ENCODE measurements around the gene ARHGAP22.

The ARHGAP22 gene

GRCh38 chr10:48607356-48608278 is 2.7 kb upstream of the ARHGAP22 start:
- no peak for DNase-seq (ENCODE audit: low read depth in 2 of 2)

DNA sequence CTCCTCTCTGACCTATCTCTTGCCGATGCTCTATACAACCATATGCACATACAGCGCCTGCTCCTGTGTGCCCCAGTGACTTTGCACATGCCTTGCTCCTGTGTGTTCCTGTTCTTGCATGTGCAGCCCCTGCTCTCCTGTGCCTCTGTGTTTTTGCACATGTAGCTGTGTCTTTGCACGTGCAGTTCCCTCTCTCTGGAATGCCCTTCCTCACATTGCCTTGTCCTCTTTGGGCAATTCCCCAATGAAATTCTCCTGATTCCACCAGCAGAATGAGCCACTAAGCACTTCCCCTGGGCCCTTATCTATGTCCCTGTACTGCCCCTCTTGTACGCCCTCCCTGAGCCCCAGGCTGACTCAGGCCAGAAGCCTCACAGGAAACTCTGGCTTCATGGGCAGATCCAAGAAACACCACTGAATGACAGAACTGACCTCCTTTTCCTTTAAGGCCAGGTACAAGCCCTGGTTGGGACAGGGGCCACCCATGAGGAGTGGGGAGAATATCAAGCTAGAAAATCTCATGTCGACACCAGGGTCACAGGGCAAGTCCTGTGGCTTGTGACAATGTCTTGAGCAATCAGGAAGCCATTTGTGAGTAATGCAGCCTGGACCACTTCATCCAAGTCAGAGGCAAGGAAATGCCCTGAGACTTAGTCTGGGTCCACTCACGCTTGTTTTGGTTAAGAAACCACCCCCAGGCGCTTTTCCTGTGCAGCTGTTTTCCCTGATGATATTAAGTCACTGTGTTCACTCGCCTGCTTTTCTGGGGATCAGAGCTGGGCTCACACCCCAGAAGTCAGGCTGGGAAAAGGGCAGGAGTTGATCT is 1.9 kb upstream of the ARHGAP22 start:
- DNase-seq (ENCODE audit: low read depth in 2 of 2): no peak

DNA sequence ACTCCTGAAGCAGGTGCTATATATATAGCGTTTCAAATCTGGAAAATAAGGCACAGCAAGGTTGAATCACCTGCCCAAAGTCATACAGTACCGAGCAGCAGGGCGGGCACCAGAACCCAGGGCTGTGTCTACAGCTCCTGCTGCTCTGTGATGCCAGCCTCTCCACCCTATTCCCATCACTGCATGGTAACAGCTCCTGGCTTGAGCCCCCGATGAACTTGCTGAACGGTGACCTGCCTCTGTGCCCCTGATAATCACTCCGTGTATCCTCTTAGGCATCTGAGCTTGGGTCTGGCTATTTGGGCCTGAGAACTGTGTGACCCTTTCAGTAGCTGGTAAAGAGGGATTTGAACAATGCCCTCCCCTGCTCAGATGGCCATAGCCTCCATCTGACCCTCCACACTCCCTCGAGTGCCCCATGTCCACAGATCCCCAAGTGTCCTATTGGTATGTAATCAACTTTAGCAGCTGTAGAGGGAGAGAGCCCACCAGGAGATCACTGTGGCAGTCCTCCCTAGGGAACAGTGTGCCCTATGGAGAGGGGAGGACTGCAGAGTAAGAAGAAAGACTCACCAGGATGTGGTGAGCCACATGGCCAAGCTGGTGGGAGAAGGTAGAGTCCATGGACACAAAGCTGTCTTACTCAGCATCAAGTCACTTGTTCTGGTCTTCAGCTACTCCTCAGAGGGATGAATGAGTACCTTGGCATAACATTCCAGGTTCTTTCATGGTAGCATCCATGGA is 1.1 kb upstream of the ARHGAP22 start:
- DNase-seq (ENCODE audit: low read depth in 2 of 2): no peak

DNA sequence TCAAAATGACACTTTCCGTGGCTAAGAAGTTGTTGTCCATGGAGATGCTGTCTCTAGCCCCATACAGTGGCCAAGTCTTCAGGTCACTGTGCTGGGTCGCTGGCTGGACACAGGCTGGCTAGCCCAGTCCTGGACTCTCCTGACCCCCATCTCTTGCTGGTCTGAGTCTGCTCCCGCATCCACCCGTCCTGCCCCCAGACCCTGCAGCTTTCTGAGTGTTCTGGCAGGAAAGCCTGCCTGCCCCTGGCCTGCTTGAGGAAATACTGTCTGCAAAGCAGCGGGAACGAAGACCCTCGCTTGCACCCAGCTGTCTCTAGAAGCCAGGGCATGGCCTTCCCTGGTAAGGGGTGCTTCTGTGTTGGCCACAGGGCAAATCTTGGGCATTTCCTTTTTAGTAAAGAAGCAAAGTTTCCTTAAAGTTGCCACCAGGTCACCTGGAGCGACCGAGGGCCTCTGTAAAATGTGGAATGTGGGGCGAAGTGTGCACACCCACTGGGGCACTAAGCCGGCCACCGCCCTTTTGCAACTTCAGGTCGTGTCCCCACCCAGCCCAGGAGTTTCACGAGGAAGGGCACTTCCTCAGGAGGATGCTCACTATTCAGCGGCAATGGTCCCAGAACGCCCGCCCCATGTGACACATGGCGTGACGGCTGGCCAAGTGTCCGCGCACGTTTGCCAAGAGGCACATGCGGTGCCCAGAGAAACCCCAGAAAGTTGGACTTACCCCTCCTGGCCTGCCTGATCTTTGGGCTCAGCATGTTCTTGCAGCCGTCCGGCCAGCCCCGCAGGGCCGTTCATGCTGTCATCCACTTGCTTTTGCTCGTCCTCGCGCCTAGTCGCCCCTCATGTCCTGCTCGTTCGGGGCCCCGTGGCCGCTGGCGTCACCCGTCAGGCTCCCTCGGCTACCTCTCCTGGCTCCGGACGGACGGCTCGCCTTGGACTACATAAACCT is 558 bp downstream of the ARHGAP22 start:
- DNase-seq (ENCODE audit: low read depth in 2 of 2): no peak

DNA sequence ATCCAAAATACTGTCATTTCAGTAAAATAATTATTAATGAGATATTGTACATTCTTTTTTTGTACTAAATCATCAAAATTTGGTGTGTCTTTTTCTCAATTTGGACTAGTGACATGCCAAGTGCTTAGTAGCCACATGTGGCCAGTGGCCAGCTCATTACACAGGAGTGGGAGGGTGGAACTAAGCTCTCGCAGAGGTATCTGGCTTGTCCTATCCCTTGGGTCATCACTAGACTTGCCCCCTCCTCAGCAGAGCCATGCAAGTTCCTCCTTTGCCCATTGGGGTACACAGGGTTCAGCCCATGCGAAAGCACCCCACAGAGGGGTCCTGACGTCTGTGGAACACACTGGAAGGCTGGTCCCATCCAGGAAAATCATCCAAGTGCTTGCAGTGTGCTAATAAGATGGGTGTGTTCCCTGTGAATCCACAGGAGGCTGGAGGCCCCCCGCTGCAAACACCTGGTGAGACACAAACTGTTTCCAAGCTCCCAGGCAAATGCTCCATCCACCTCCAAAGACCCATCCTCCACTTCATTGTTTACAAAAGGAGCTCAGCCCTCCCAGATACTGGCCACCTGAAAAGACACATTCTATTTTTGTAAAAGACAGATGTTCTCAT is 1.3 kb downstream of the ARHGAP22 start:
- DNase-seq (ENCODE audit: low read depth in 2 of 2): no peak

DNA sequence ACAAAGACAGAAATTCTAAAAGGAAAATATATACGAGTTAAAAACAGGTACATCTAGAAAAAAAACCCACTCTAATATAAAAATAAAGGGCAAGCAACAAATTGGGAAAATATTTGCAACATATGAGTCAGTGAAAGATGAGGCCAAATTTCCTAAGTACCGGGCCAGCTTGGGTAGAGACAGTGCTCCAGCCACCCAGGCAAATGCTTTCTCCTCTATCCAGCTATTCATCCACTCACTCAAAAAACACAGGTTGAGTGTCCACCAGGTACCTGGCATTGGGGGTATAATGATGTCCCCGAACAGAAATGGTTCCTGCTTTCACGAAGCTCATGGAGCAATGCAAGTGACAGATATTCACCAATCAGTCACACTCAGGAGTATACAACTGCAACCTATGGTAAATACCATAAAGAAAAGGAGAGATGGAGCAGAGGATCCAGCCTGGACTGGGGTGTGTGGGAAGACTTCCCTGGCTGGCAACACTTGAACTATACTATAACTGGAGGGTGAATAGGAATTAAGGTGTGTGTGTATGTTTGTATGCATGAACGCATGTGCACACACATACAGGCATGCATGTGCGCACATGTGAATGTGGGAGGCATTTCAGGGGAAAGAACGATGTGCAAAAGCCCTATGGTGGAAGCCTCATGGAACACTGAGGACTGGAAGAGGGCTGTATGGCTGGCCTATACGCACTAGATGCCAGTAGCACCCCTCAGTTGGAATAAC is 2.3 kb downstream of the ARHGAP22 start:
- no peak for DNase-seq (ENCODE audit: low read depth in 2 of 2)

DNA sequence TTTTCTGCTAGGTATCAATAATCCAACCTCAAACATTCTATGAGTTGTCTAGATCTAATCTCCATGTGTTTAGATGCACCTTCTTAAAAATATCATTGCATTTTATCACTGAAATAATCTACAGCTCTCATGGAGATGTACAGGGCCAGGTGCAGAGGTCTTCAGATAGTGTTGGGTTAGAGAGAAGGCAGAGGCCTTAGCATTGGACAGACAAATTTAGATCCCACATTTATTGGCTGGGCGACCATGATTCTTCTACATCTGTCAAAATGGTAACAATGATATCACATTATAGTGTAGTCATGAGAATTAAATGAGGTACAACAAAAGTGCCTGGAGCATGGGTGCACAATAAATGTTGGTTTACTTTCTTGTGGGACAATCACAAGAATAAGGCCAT is 3.1 kb downstream of the ARHGAP22 start:
- DNase-seq (ENCODE audit: low read depth in 2 of 2): no peak

DNA sequence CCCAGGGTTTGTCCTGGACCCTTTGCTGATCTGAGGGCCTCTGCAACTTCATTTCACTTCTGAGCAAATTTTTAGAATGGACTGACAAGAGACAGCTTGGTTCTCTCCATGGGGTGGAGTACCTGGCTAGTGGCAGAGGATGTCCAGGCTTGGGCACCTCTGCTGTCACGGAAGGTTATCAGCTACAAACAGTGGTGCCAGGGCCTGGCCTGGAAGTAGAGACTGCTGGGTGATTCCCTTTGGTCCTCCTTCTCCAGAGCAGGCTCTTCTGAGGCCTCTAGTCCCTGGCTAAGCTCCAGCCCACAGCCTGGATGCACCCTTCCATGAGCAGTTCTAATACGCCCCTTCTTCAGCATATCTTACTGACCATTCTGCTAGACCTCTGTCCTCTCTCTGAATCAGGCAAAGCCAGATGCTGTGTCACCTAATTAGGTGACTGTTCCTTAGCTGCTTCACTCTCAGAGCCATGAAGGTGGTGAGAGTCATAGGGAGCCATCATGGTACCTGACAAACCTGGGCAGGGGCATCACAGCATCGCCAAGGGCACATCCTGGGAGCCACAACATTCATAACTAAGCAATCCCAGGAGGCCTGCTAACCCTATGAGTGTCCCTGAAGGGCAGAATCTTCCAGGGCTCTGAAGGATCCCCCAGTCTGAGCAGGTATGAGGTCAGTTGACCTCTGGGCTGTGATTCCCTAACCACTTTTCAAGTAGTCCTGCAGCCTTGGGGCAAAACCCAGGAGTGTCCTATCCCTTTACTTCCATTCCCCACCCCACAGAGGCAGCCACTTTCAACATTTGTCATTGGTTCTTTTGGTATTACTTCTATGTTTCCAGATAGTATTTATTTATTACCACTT is 4.0 kb downstream of the ARHGAP22 start:
- no peak for DNase-seq (ENCODE audit: low read depth in 2 of 2)

- DNase-seq (ENCODE audit: low read depth in 2 of 2): no peak
These were observed 5.1 kb downstream of the ARHGAP22 start for GRCh38 chr10:48599830-48600134.

GRCh38 chr10:48598936-48599829 is 5.7 kb downstream of the ARHGAP22 start:
- DNase-seq (ENCODE audit: low read depth in 2 of 2): no peak

DNA sequence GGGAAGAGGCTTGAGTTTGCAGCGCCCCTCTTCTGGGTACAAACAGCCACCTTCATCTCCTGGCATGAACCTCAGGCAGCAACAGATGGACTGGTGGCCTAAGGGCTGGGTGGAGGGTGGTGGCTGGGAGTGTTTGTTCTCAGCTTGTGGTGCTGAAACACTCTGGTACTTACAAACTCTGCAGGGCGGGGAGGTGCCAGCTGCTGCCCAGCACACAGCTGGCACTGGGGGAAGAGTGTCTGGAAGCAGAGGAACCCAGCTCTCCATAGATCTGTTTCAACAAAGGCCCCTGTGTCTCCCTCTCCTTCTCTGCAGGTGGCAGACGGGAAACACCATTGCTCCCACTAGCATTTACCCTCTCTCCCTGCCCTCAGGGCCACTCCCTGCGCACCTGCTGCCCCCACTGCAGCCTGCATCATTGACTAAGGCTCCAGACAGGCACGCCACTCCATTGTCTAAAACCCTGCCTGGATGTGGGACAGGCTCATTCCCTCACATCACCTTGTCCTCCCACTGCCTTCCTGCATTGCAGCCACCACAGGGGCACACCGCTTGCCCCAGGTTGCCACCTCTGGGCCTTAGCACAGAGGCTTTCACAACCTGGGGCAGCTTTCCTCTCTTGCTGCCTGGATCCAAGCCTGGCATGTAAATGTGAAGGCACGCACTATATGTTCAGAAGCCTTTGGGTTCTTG is 6.5 kb downstream of the ARHGAP22 start:
- DNase-seq (ENCODE audit: low read depth in 2 of 2): no peak

DNA sequence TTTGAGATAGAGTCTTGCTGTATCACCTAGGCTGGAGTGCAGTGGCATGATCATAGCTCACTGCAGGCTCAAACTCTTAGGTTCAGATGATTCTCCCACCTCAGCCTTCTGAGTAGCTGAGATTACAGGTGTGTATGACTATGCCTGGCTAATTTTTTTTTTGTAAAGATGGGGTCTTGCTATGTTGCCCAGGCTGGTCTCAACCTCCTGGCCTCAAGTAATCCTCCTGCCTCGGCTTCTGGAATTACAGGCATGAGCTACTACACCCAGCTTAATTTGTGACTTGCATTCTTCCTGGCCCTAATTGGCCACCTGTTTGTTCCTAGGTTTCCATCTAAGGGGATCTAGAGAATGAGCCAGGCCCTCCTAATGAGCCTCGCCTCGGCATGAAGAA is 9.3 kb downstream of the ARHGAP22 start:
- DNase-seq (ENCODE audit: low read depth in 2 of 2): no peak

DNA sequence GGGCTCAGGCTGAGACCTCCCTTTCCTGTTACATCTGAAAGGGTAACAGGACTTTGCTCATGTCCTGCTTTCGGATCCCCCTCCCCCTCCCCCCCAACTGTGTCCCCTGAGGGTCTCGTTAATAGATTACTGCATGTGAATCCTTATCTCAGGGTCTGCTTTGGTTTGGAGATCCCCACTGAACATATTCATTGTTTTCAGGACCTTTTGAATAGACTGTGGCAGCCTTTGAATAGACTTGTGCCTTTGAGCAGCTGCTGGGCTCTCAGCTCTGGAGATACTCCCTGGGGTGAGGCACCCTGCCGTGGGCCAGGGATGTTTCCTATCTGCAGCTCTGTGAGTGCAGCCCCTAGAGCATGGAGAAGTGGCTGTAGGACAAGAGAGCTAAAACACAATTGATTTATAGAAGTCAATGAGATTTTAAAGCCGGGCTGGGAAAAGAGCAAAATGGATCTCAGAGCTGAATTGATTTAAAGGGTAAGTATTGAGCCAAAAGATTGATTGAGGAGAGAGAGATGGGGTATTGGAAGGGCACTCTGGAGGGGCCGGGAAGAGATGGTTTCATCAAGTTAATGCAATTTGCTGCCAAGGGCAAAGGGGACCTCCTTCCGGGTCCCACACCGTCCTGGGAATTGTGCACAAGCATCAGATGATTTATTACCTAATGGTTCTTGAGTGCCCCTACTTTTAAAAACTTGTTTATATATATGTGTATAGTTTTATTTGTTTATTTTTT is 9.9 kb downstream of the ARHGAP22 start:
- no peak for DNase-seq (ENCODE audit: low read depth in 2 of 2)

GRCh38 chr10:48594371-48594770 is 10.5 kb downstream of the ARHGAP22 start:
- DNase-seq (ENCODE audit: low read depth in 2 of 2): no peak

DNA sequence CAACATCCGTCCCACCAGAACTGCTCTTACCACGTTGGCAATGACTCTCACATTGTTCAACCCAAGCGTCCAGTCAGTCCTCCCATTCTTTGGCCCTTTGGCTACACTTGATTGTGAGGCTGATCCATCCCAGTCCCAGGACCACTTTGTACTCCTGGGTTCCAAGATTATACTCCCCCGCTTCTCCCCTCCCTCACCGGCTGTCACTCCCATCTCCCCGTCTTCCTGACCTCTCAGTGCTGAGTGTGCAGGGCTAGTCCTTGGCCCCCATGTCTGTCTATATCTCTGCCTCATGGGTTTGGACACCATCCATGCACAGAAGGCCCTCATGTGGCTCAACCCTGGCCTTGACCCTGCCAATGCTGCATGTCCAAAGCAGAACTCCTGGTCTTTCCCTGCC is 12.5 kb downstream of the ARHGAP22 start:
- no peak for DNase-seq (ENCODE audit: low read depth in 2 of 2)

DNA sequence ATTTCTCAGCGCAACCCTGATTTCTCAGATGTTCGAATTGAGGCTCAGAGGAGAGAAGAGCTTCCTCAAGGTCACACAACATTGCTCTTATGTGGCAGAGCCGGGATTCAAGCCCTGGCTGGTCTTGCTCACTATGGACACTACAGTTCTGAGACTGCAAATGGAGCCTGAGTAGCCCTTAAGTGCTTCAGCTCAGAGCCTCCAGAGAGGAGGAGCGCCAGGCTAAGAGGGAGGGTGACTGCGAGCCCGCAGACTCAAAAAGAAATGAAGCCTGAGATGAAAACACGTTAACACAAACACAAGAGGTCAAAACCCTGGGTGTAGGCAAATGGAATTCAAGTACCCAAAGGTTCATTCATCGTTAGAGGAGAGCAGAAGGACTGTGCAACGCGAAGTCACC is 13.9 kb downstream of the ARHGAP22 start:
- no peak for DNase-seq (ENCODE audit: low read depth in 2 of 2)

- no peak for DNase-seq (ENCODE audit: low read depth in 2 of 2)
These were observed 15.6 kb downstream of the ARHGAP22 start for GRCh38 chr10:48589266-48589665.
